PFSK-1 (cell line): ENCODE measurements around the gene MEGF9.

Experiments
- POLR2AphosphoS5 ChIP-seq: IDR thresholded peaks from 2 replicates; pipeline ENCODE4 v1.6.1; 2012; ENCODE audit warnings: low read depth, mild to moderate bottlenecking, control low read depth, low read length, moderate library complexity
- SIN3A ChIP-seq: IDR thresholded peaks from 2 replicates; pipeline ENCODE4 v1.6.1; 2012; ENCODE audit warnings: mild to moderate bottlenecking, low read length, moderate library complexity, borderline replicate concordance; ENCODE audit not compliant: insufficient read depth
- TAF1 ChIP-seq: IDR thresholded peaks from 2 replicates; pipeline ENCODE4 v1.6.1; 2012; ENCODE audit warnings: low read length, control low read depth, borderline replicate concordance; ENCODE audit not compliant: insufficient read depth
- TF ChIP-seq, protein P1 (sequence below), 2 experiments: IDR thresholded peaks; 2 replicates each; pipeline versions ENCODE4 v1.6.1 to v1.8.0; 2011 to 2012; ENCODE audit warnings: low read depth in 2 of 2, low read length in 2 of 2, control low read depth in 1 of 2, inconsistent platforms in 1 of 2, mild to moderate bottlenecking in 1 of 2, moderate library complexity in 1 of 2; ENCODE audit not compliant: insufficient read depth in 1 of 2

DNA sequence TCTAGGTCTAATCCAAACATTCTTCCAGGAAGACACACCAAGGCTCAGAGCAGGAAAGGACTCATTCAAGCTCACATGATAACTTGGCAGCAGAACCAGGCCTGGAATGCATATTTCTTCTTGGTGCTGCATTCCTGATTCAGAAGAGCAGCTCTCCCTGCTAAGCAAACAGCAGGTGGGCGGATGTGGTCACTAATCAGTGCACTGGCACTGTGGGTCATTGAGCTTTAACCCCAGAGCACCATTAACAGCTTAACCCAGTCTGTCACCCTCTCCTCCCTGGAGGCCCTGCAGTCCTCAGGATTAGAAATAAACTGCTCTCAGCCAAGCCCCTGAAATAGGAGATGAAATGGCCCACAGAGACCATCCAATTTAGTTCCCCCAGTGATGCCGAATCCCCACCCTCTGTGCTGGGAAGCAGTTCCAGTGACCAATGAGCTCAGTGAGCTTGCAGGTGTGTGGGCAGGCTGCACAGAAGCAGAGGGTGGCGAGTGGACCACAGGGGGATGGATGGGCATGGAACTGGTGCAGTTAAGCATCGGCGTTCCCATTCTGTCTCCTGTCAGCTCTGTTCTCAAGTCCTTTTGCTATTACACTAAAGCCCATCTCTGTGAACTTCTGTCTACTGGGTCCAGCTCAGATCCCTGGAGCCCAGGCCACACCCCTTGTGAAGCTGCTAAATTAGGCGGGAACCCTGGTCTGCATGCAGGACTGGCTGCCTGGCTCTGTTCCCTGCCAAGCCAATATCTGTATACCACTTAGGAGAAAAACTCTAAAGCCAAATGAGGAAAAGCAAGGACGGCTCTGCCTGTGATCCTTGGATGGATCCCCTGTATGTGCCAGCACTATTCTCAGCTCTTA lies 16.6 kb upstream of the MEGF9 start:
- TF ChIP-seq POLR2AphosphoS5, result no peak
- no peak for TF ChIP-seq SIN3A
- no peak for TF ChIP-seq TAF1
- TF ChIP-seq, protein P1, sequence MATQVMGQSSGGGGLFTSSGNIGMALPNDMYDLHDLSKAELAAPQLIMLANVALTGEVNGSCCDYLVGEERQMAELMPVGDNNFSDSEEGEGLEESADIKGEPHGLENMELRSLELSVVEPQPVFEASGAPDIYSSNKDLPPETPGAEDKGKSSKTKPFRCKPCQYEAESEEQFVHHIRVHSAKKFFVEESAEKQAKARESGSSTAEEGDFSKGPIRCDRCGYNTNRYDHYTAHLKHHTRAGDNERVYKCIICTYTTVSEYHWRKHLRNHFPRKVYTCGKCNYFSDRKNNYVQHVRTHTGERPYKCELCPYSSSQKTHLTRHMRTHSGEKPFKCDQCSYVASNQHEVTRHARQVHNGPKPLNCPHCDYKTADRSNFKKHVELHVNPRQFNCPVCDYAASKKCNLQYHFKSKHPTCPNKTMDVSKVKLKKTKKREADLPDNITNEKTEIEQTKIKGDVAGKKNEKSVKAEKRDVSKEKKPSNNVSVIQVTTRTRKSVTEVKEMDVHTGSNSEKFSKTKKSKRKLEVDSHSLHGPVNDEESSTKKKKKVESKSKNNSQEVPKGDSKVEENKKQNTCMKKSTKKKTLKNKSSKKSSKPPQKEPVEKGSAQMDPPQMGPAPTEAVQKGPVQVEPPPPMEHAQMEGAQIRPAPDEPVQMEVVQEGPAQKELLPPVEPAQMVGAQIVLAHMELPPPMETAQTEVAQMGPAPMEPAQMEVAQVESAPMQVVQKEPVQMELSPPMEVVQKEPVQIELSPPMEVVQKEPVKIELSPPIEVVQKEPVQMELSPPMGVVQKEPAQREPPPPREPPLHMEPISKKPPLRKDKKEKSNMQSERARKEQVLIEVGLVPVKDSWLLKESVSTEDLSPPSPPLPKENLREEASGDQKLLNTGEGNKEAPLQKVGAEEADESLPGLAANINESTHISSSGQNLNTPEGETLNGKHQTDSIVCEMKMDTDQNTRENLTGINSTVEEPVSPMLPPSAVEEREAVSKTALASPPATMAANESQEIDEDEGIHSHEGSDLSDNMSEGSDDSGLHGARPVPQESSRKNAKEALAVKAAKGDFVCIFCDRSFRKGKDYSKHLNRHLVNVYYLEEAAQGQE (IDR thresholded peaks at IDR 0.05; ENCODE audit: insufficient read depth in 1 of 2, low read depth in 2 of 2, low read length in 2 of 2), result no peak
